ENCODE results near the gene SLX1A. TPM values are rescaled to one million over a fixed set of nuclear protein-coding genes. Genes with fewer than 3 reads are reported as not detected.
A peak's percentile ranks its signal among the peaks of the same experiment; 100 is the strongest.
"Not testable (repeated sequence)": the region's sequence is repeated elsewhere in the genome, so short reads cannot be mapped to it uniquely, and the experiment has no call there.

SLX1A gene
- total RNA-seq, 2 experiments from 2014 or later: 54.1 to 95.0 TPM

DNA sequence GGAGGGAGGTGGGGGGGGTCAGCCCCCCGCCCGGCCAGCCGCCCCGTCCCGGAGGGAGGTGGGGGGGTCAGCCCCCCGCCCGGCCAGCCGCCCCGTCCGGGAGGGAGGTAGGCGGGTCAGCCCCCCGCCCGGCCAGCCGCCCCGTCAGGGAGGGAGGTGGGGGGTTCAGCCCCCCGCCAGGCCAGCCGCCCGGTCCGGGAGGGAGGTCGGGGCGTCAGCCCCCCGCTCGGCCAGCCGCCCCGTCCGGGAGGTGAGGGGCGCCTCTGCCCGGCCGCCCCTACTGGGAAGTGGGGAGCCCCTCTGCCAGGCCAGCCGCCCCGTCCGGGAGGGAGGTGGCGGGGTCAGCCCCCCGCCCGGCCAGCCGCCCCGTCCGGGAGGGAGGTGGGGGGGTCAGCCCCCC lies 24.3 kb upstream of the SLX1A start:
- POLR2A ChIA-PET; H3K36me3 Mint-ChIP-seq (ENCODE audit: low read depth); H3K4me3 Mint-ChIP-seq; H3K27ac Mint-ChIP-seq; DNase-seq; H3K9me3 Mint-ChIP-seq; H3K27me3 Mint-ChIP-seq; CTCF ChIA-PET: not testable (repeated sequence)
- H3K4me1 Mint-ChIP-seq: peaks cover 23% of the 10 kb centered on the region

DNA sequence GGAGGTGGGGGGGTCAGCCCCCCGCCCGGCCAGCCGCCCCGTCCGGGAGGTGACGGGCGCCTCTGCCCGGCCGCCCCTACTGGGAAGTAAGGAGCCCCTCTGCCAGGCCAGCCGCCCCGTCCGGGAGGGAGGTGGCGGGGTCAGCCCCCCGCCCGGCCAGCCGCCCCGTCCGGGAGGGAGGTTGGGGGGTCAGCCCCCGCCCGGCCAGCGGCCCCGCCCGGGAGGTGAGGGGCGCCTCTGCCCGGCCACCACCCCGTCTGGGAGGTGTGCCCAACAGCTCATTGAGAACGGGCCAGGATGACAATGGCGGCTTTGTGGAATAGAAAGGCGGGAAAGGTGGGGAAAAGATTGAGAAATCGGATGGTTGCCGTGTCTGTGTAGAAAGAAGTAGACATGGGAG lies 23.5 kb upstream of the SLX1A start:
- DNase-seq; H3K27ac Mint-ChIP-seq; H3K9me3 Mint-ChIP-seq; H3K4me3 Mint-ChIP-seq; H3K36me3 Mint-ChIP-seq (ENCODE audit: low read depth); POLR2A ChIA-PET; H3K27me3 Mint-ChIP-seq; CTCF ChIA-PET: not testable (repeated sequence)
- H3K4me1 Mint-ChIP-seq: peaks cover 19% of the 10 kb centered on the region

- no peak overlapping the region for H3K27ac Mint-ChIP-seq
- DNase-seq: no peak
- no peak overlapping the region for H3K4me3 Mint-ChIP-seq
- no peaks in the 10 kb centered on the region for H3K4me1 Mint-ChIP-seq
- H3K9me3 Mint-ChIP-seq: no peaks in the 10 kb centered on the region
- ChIA-PET CTCF (interaction anchor here (0.7 to 1.1 kb wide), 2 partner anchors 31 to 83 kb away, joined by 3 read pairs; no protein-coding TSS in a partner anchor), POLR2A (no interaction called here)
- H3K36me3 Mint-ChIP-seq (ENCODE audit: low read depth): no peaks in the 10 kb centered on the region
- H3K27me3 Mint-ChIP-seq: peaks cover 2% of the 10 kb centered on the region
Observed at GRCh38 chr16:30173054-30173453, 20.6 kb upstream of the SLX1A start.

DNA sequence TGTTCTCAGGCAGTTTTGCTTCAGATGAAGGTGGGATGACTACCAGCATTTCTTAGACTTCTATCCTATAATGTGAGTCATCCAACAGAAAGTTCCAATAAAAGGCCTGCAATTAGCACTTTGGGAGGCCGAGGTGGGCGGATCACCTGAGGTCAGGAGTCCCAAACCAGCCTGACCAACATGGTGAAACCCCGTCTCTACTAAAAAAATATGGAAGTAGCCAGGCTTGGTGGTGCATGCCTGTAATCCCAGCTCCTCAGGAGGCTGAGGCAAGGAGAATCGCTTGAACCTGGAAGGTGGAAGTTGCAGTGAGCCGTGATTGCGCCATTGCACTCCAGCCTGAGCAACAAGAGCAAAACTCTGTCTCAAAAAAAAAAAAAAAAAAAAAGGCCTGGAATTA lies 16.8 kb upstream of the SLX1A start:
- H3K36me3 Mint-ChIP-seq (ENCODE audit: low read depth); POLR2A ChIA-PET; H3K4me1 Mint-ChIP-seq; H3K27me3 Mint-ChIP-seq; H3K4me3 Mint-ChIP-seq; H3K9me3 Mint-ChIP-seq; H3K27ac Mint-ChIP-seq; DNase-seq: not testable (repeated sequence)
- CTCF ChIA-PET: interaction anchor here (1.2 kb wide), 1 partner anchor 64 kb away, joined by 3 read pairs; no protein-coding TSS in a partner anchor

DNA sequence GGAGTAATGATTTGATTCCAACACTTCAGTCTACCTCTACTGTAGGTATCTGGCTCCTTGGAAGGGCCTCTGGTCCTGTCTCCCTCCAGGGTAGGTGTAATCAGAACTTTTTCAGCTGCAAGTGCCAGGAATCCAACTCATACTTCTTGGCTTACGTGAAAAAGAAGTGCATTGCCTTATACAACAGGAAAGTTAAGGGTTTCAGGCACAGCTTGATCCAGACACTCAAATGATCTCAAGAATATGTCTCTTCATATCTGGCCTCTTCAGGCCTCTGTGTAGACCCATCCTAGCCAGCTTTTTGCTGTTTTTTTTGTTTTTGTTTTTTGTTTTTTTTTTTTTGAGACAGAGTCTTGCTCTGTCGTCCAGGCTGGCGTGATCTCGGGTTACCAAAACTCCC lies 14.5 kb upstream of the SLX1A start:
- ChIA-PET CTCF (interaction anchor here (1.2 to 1.7 kb wide), 3 partner anchors 16 to 39 kb away, joined by 3 to 6 read pairs (median 5); no protein-coding TSS in a partner anchor), POLR2A (no interaction called here)
- no peaks in the 10 kb centered on the region for H3K9me3 Mint-ChIP-seq

GRCh38 chr16:30179931-30180330 lies 13.7 kb upstream of the SLX1A start:
- no peaks in the 10 kb centered on the region for H3K9me3 Mint-ChIP-seq
- CTCF ChIA-PET: interaction anchor here (0.6 to 2.6 kb wide), 6 partner anchors 19 to 449 kb away, joined by 3 to 9 read pairs (median 4); partner anchors contain the start of gene TBX6
- H3K4me1 Mint-ChIP-seq: peaks cover 10% of the 10 kb centered on the region
- POLR2A ChIA-PET: no interaction called here
- no peak for DNase-seq
- no peaks in the 10 kb centered on the region for H3K27me3 Mint-ChIP-seq
- no peak overlapping the region for H3K4me3 Mint-ChIP-seq
- H3K36me3 Mint-ChIP-seq (ENCODE audit: low read depth): peaks cover 11% of the 10 kb centered on the region
- peak overlapping the region; percentile 73 for H3K27ac Mint-ChIP-seq

More for the DNA sequence above, 14.5 kb upstream of the SLX1A start:
- Mint-ChIP-seq H3K36me3 (ENCODE audit: low read depth) (peaks cover 4% of the 10 kb centered on the region), H3K4me1 (peaks cover 10% of the 10 kb centered on the region), H3K27me3 (no peaks in the 10 kb centered on the region), H3K4me3 (no peak overlapping the region), H3K27ac (no peak overlapping the region)
- DNase-seq: no peak

GRCh38 chr16:30180741-30181140 lies 12.9 kb upstream of the SLX1A start:
- Mint-ChIP-seq H3K9me3 (no peaks in the 10 kb centered on the region), H3K4me3 (no peak overlapping the region), H3K36me3 (ENCODE audit: low read depth) (peaks cover 20% of the 10 kb centered on the region), H3K4me1 (peaks cover 10% of the 10 kb centered on the region), H3K27ac (no peak overlapping the region), H3K27me3 (no peaks in the 10 kb centered on the region)
- no peak for DNase-seq
- ChIA-PET POLR2A (no interaction called here), CTCF (interaction anchor here (2.6 kb wide), 1 partner anchor 88 kb away, joined by 9 read pairs; the partner anchor contains the start of gene TBX6)

DNA sequence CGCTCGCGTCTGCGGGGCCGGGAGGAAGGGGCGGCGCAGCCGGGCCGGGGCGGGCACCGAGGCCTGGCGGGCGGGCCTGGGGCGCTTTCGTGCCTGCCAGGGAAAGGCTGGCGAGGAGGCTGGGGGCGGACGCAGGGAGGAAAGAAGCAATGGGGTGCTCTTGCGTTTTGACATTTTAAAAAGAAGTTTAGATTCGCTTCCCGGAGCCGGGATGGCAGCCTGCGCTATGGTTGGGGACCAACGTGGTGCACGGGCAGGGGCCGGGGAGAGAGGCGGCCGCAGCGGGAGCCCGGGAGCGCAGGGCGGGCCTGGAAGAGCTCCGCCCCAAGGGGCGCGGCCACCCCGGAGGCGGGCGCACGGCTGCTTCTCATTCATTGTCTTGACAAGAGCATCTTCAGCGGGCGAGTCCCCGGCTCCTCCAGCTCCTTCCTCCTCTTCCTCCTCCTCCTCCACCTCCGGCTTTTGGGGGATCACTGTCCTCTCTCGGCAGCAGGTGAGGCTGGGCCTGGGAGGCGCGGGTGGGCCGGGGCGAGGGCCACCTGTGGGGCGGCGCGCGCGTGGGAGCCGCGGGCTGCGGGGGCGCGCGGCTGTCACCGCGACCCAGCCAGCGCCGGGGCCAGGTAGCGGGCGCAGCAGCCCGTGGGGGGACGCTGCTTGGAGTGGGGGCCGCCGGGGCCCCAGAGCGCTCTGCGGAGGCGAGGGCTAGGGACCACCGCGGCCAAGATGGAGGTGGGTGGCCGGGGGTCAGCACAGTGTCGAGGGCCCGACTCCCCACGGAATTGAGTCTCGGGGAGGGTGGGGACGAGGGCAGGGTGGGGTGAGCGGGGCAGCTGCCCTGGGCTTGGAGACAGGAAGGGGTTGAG lies 10.2 kb upstream of the SLX1A start, which contains the start of gene CORO1A:
Gene CORO1A, plus strand, starts transcription at position 370 of the 863 bp plus-strand sequence. CDS start 1,608 bp downstream, outside the sequence.
- Mint-ChIP-seq H3K4me1 (peaks cover 25% of the 10 kb centered on the region), H3K36me3 (ENCODE audit: low read depth) (peaks cover 44% of the 10 kb centered on the region), H3K9me3 (no peaks in the 10 kb centered on the region), H3K27me3 (no peaks in the 10 kb centered on the region), H3K4me3 (peak within 1 kb of the TSS; percentile 99), H3K27ac (peak within 1 kb of the TSS; percentile 97)
- ChIA-PET CTCF (interaction anchor here (0.8 to 3.5 kb wide), 3 partner anchors 41 to 128 kb away, joined by 3 to 28 read pairs (median 3); partner anchors contain the start of gene TBX6), POLR2A (interaction anchor here (0.7 kb wide), 1 partner anchor 71 kb away, joined by 3 read pairs; no protein-coding TSS in a partner anchor)
- DNase-seq: peak; percentile 89

GRCh38 chr16:30184096-30184890 lies 9.4 kb upstream of the SLX1A start:
- peak; percentile 93 for DNase-seq
- Mint-ChIP-seq H3K4me3 (peak overlapping the region; percentile 99), H3K36me3 (ENCODE audit: low read depth) (peaks cover 44% of the 10 kb centered on the region), H3K27me3 (no peaks in the 10 kb centered on the region), H3K9me3 (no peaks in the 10 kb centered on the region), H3K27ac (peak overlapping the region; percentile 97), H3K4me1 (peaks cover 25% of the 10 kb centered on the region)
- CTCF ChIA-PET: interaction anchor here (0.6 to 3.5 kb wide), 3 partner anchors 42 to 711 kb away, joined by 3 to 28 read pairs (median 4); partner anchors contain the start of gene TBX6
- POLR2A ChIA-PET: no interaction called here

DNA sequence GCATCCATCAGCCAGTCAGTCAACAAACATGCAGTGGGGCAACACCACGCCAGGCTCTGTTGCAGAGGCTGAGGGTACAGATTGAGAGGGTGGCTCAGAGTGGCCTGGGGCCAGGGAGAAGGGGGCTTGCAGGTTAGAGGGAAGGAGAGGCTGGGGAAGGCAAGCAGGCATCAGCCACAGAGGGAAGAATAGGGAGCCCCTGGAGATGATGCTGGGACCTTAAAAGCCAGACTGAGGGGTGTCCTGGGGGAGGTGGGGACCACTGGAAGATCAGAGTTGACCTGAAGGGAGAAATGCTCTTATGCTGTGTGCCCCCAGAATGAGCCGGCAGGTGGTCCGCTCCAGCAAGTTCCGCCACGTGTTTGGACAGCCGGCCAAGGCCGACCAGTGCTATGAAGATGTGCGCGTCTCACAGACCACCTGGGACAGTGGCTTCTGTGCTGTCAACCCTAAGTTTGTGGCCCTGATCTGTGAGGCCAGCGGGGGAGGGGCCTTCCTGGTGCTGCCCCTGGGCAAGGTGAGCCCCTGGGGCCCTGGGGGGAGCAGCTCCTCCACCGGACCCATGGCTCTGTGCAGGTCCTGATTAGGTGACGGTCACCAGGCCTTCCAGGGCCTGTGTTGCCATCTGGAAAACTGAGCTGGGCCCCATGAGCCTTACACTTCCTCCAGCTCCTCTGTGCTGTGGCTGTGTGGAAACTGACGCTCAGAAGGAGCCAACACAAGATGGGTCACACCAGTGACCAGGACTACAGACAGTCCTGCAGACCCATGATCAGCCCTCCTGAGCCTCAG lies 8.6 kb upstream of the SLX1A start:
- peaks cover 44% of the 10 kb centered on the region for H3K36me3 Mint-ChIP-seq (ENCODE audit: low read depth)
- peaks cover 25% of the 10 kb centered on the region for H3K4me1 Mint-ChIP-seq
- ChIA-PET POLR2A (interaction anchor here (1.0 to 1.5 kb wide), 4 partner anchors 45 to 287 kb away, joined by 4 to 5 read pairs (median 4); partner anchors contain the start of gene TBX6), CTCF (interaction anchor here (0.8 to 3.5 kb wide), 7 partner anchors 13 to 472 kb away, joined by 3 to 28 read pairs (median 4); partner anchors contain the start of genes GDPD3 and TBX6)
- peak overlapping the region; percentile 99 for H3K4me3 Mint-ChIP-seq
- peak overlapping the region; percentile 97 for H3K27ac Mint-ChIP-seq
- no peaks in the 10 kb centered on the region for H3K27me3 Mint-ChIP-seq
- no peak for DNase-seq
- no peaks in the 10 kb centered on the region for H3K9me3 Mint-ChIP-seq

- peaks cover 44% of the 10 kb centered on the region for H3K36me3 Mint-ChIP-seq (ENCODE audit: low read depth)
- ChIA-PET CTCF (interaction anchor here (0.6 to 3.5 kb wide), 9 partner anchors 14 to 471 kb away, joined by 3 to 28 read pairs (median 4); partner anchors contain the start of genes GDPD3 and TBX6), POLR2A (interaction anchor here (0.8 to 1.5 kb wide), 5 partner anchors 11 to 286 kb away, joined by 3 to 5 read pairs (median 4); partner anchors contain the start of gene TBX6)
- H3K9me3 Mint-ChIP-seq: no peaks in the 10 kb centered on the region
- peak overlapping the region; percentile 97 for H3K27ac Mint-ChIP-seq
- peak overlapping the region; percentile 99 for H3K4me3 Mint-ChIP-seq
- peaks cover 25% of the 10 kb centered on the region for H3K4me1 Mint-ChIP-seq
- H3K27me3 Mint-ChIP-seq: no peaks in the 10 kb centered on the region
- peak; percentile 93 for DNase-seq
Observed at GRCh38 chr16:30185683-30186421, 7.8 kb upstream of the SLX1A start.

Measured in activated CD4-positive, alpha-beta T cell treated with anti-CD3 and anti-CD28 coated beads, Interleukin-2, amount 10 ng/mL, durations not matched to agents 7 days and 5 days (primary cell).